K562 (cell line): ENCODE measurements around the gene COMMD8. TPM values are rescaled to one million over a fixed set of nuclear protein-coding genes. Genes with fewer than 3 reads are reported as not detected.

Source experiments
- ATAC-seq: fragments of 200-7000 bp; cut with Tn5 transposase; 3 replicates; pipeline ENCODE4 v1.9.1; 2020; ENCODE audit warnings: moderate library complexity
- BruUV-seq: library from RNA; stranded (reverse); fragments of 400-500 nt; replicated peaks from 2 replicates; lab custom pipeline; 2021; lab: Mats Ljungman, UMichigan
- CTCF ChIA-PET: fragments of 300-600 bp; formaldehyde crosslinking; extraction: SDS; loops from one replicate; lab custom pipeline; 2021; ENCODE audit warnings: low intra/inter-chr PET ratio; lab: Yijun Ruan, JAX
- POLR2A ChIA-PET: fragments of 300-600, 350-650 bp; sonication (Branson Sonifier 250); formaldehyde crosslinking; extraction: SDS; loops from one replicate; lab custom pipeline; 2021; ENCODE audit warnings: antibody characterized with exemption, inconsistent platforms; lab: Yijun Ruan, JAX
- DNase-seq, 4 experiments: peaks; one replicate each; pipeline versions ENCODE4 v3.0.0 to v3.0.0-alpha.2; 2011 to 2018; ENCODE audit warnings: low spot score in 3 of 4, mixed read lengths in 3 of 4; ENCODE audit errors: extremely low read depth in 1 of 4
- FAIRE-seq: peaks from 2 replicates; lab custom pipeline; 2011; peaks lifted over from hg19 to GRCh38; lab: Jason Lieb, UNC
- H2AFZ ChIP-seq: 2 replicates; pipeline ENCODE4 v1.6.0; 2011; ENCODE audit warnings: low read depth, low read length, control low read depth, inconsistent platforms
- H3K27ac ChIP-seq: fragments of 200-600 bp; 3 replicates; pipeline ENCODE4 v1.8.0; 2011; ENCODE audit warnings: low read depth, mild to moderate bottlenecking, control low read depth, inconsistent platforms, low read length, moderate library complexity, mixed read lengths; ENCODE audit errors: extremely low read depth
- H3K27me3 ChIP-seq, 2 experiments: fragments of 300-600 bp in 1 of 2; 2 replicates in 1 of 2; 3 replicates in 1 of 2; pipeline versions ENCODE4 v1.6.0 to v1.8.0; 2011; ENCODE audit warnings: inconsistent platforms in 2 of 2, low read length in 2 of 2, mild to moderate bottlenecking in 1 of 2, mixed read lengths in 1 of 2, moderate library complexity in 1 of 2; ENCODE audit not compliant: control insufficient read depth in 2 of 2, insufficient read depth in 2 of 2
- H3K36me3 ChIP-seq: fragments of 300-600 bp; 3 replicates; pipeline ENCODE4 v1.8.0; 2011; ENCODE audit warnings: mild to moderate bottlenecking, low read length, inconsistent platforms; ENCODE audit not compliant: control insufficient read depth, insufficient read depth
- H3K4me1 ChIP-seq, 2 experiments: fragments of 200-600 bp in 1 of 2; replicated peaks in 1 of 2; 2 replicates in 1 of 2; 3 replicates in 1 of 2; pipeline versions ENCODE4 v1.5.1 to v1.8.0; 2011; ENCODE audit warnings: inconsistent platforms in 2 of 2, low read length in 2 of 2, mild to moderate bottlenecking in 1 of 2, mixed read lengths in 1 of 2, moderate library complexity in 1 of 2; ENCODE audit not compliant: control insufficient read depth in 2 of 2, insufficient read depth in 2 of 2
- H3K4me2 ChIP-seq: 2 replicates; pipeline ENCODE4 v1.6.1; 2011; ENCODE audit warnings: low read length, control low read depth, inconsistent platforms, mixed read lengths; ENCODE audit not compliant: insufficient read depth
- H3K4me3 ChIP-seq: fragments of 200-600 bp; sonication (generic), shearing (Covaris generic); 2 replicates; pipeline ENCODE4 v1.5.1; 2016; ENCODE audit warnings: control low read depth, inconsistent platforms
- H3K79me2 ChIP-seq: fragments of 200-600 bp; 3 replicates; pipeline ENCODE4 v1.8.0; 2011; ENCODE audit warnings: low read length, inconsistent platforms; ENCODE audit not compliant: control insufficient read depth, insufficient read depth
- H3K9ac ChIP-seq, 2 experiments: 2 replicates each; pipeline versions ENCODE4 v1.6.0 to v1.6.1; 2011; ENCODE audit warnings: low read depth in 2 of 2, low read length in 2 of 2, control low read depth in 1 of 2, inconsistent platforms in 1 of 2, mild to moderate bottlenecking in 1 of 2, mixed read lengths in 1 of 2; ENCODE audit not compliant: insufficient read depth in 1 of 2
- H3K9me1 ChIP-seq: one replicate; pipeline ENCODE4 v1.6.0; 2011; ENCODE audit warnings: inconsistent platforms, mild to moderate bottlenecking, low read length, moderate library complexity; ENCODE audit not compliant: control insufficient read depth, insufficient read depth
- H3K9me3 ChIP-seq: replicated peaks from 2 replicates; pipeline ENCODE4 v1.5.1; 2011; ENCODE audit warnings: low read depth, low read length, inconsistent platforms; ENCODE audit not compliant: control insufficient read depth, insufficient read depth
- H4K20me1 ChIP-seq: replicated peaks from 2 replicates; pipeline ENCODE4 v1.6.1; 2011; ENCODE audit warnings: low read length, inconsistent platforms, mixed read lengths; ENCODE audit not compliant: control insufficient read depth, insufficient read depth
- FOXJ3 ChIP-seq: sonication (generic); formaldehyde crosslinking; IDR thresholded peaks from 2 replicates; pipeline ENCODE4 v1.4.0; 2020; ENCODE audit warnings: mild to moderate bottlenecking, missing genetic modification reagents
- MEF2A ChIP-seq: IDR thresholded peaks from 2 replicates; pipeline ENCODE4 v1.6.1; 2011; ENCODE audit warnings: low read depth, mild to moderate bottlenecking, low read length, moderate library complexity; ENCODE audit not compliant: control insufficient read depth
- ZNF583 ChIP-seq: fragments of 250-450 bp; sonication (Bioruptor Pico); IDR thresholded peaks from 2 replicates; pipeline ENCODE4 v1.4.0; 2020
- WGBS: fragments of 100-300 bp; shearing (Covaris generic); methylation state at CpG from one replicate; pipeline ENCODE4 v1.1.6; 2016; ENCODE audit warnings: low coverage, mixed read lengths; ENCODE audit not compliant: insufficient coverage; ENCODE audit errors: missing lambda C conversion rate; 5-methylcytosine and 5-hydroxymethylcytosine counted together
- in situ Hi-C: fragments of 300-500 bp; cut with MboI; formaldehyde crosslinking; loops from 4 replicates; pipeline ENCODE4 v1.15.0; 2018; ENCODE audit warnings: inconsistent platforms, mixed read lengths
- intact Hi-C: fragments of 100-400 bp; cut with micrococcal nuclease; formaldehyde crosslinking; loops from 2 replicates; pipeline ENCODE4 v1.14.2; 2022
- polyA plus RNA-seq, 8 experiments: library from polyadenylated mRNA; depleted of rRNA in 4 of 8; stranded (reverse) in 5 of 8; unstranded in 3 of 8; fragments of >200 nt; fragmentation: Nextera tagmentation in 2 of 8; fragmentation: Illumina TruSeq in 1 of 8; extraction: Ambion mirVana in 2 of 8; extraction: Trizol in 1 of 8; gene quantifications; 2 replicates each; pipeline versions ENCODE4 v1.2.1 to v1.2.3, GENCODE V29; 2011 to 2014; ENCODE audit warnings: inconsistent platforms in 1 of 8, missing spikeins in 1 of 8
- total RNA-seq, 7 experiments: library from RNA; depleted of rRNA in 6 of 7; stranded (reverse); fragments of >200 nt in 6 of 7; fragmentation: Illumina TruSeq in 2 of 7; extraction: Trizol in 2 of 7; gene quantifications; 2 replicates each; pipeline versions ENCODE4 v1.2.1 to v1.2.3, GENCODE V29; 2011 to 2021; ENCODE audit warnings: low replicate concordance in 1 of 7
- TF ChIP-seq, protein P1 (sequence below): sonication (generic); formaldehyde crosslinking; IDR thresholded peaks from 2 replicates; pipeline ENCODE4 v1.8.0; 2022; ENCODE audit warnings: missing genetic modification reagents, mild to moderate bottlenecking, borderline replicate concordance
- TF ChIP-seq, protein P2 (sequence below): sonication (generic); formaldehyde crosslinking; IDR thresholded peaks from 2 replicates; pipeline ENCODE4 v1.8.0; 2022; ENCODE audit warnings: mild to moderate bottlenecking, missing genetic modification reagents

Gene COMMD8
- total and polyA plus RNA-seq, 9 of the 15 experiments (the other 6 are each of a cell fraction or from before 2014, with no cell fraction given), result 7.6 to 41.0 (median 13.1) TPM

DNA sequence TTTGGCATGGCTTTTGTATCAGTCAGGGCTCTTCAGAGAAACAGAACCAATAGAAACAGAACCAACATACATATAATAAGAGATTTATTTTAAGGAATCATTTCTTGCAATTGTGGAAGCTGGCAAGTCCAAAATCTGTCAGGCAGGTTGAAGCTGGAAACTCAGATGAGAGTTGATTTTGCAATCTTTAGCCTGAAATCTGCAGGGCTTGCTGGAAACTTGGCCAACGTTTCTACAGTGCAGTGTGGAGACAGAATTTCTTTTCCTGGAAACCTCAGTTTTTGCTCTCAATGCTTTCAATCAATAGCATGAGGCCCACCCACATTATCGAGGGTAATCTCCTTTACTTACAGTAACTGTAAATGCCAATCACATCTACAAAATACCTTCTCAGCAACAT, 45.4 kb downstream of the COMMD8 start:
- Histone ChIP-seq H3K27me3 (no peaks in the 10 kb centered on the region), H3K9ac (no peak overlapping the region), H3K9me3 (no peaks in the 10 kb centered on the region), H3K9me1 (no peaks in the 10 kb centered on the region), H3K4me2 (no peak overlapping the region), H4K20me1 (no peaks in the 10 kb centered on the region), H3K27ac (no peak overlapping the region), H3K36me3 (no peaks in the 10 kb centered on the region), H3K4me3 (no peak overlapping the region), H3K79me2 (no peaks in the 10 kb centered on the region)
- ATAC-seq (no peak), FAIRE-seq (no peak)
- BruUV-seq, result no TSS peak
- in situ Hi-C loops, result no loop called here
- POLR2A ChIA-PET, result no interaction called here
- WGBS, result 0% methylated on average over 2 of the region's 2 CpGs
- CTCF ChIA-PET, result no interaction called here
- intact Hi-C loops, result no loop called here
- TF ChIP-seq ZNF583 (CRISPR knock-in tag) (no peak), MEF2A (no peak), FOXJ3 (no peak)
- TF ChIP-seq, protein P1, sequence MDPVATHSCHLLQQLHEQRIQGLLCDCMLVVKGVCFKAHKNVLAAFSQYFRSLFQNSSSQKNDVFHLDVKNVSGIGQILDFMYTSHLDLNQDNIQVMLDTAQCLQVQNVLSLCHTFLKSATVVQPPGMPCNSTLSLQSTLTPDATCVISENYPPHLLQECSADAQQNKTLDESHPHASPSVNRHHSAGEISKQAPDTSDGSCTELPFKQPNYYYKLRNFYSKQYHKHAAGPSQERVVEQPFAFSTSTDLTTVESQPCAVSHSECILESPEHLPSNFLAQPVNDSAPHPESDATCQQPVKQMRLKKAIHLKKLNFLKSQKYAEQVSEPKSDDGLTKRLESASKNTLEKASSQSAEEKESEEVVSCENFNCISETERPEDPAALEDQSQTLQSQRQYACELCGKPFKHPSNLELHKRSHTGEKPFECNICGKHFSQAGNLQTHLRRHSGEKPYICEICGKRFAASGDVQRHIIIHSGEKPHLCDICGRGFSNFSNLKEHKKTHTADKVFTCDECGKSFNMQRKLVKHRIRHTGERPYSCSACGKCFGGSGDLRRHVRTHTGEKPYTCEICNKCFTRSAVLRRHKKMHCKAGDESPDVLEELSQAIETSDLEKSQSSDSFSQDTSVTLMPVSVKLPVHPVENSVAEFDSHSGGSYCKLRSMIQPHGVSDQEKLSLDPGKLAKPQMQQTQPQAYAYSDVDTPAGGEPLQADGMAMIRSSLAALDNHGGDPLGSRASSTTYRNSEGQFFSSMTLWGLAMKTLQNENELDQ (CRISPR knock-in tag), result no peak
- TF ChIP-seq, protein P2, sequence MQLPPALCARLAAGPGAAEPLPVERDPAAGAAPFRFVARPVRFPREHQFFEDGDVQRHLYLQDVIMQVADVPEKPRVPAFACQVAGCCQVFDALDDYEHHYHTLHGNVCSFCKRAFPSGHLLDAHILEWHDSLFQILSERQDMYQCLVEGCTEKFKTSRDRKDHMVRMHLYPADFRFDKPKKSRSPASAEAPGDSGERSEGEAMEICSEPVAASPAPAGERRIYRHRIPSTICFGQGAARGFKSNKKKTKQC (CRISPR knock-in tag), result no peak
- TF ChIP-seq, all 486 proteins: peak for 0
- DNase-seq, result no peak
- Histone ChIP-seq H3K4me1 (no peaks in the 10 kb centered on the region), H2AFZ (no peak overlapping the region)
